ENCODE data around the gene CPHXL2. TPM values are rescaled to one million over a fixed set of nuclear protein-coding genes. Genes with fewer than 3 reads are reported as not detected.
A peak's percentile ranks its signal among the peaks of the same experiment; 100 is the strongest.

CPHXL2 gene
- total and polyA plus RNA-seq, 2 experiments from 2014 or later = not detected

- Mint-ChIP-seq H3K27ac (peak overlapping the region; percentile 97), H3K4me3 (peak overlapping the region; percentile 87), H3K36me3 (ENCODE audit: low read depth) (peaks cover 33% of the 10 kb centered on the region), H3K4me1 (peaks cover 24% of the 10 kb centered on the region), H3K9me3 (no peaks in the 10 kb centered on the region), H3K27me3 (ENCODE audit: insufficient read depth, low read depth, poor library complexity) (peaks cover 5% of the 10 kb centered on the region)
- Histone ChIP-seq H3F3A (replicated peaks; ENCODE audit: low read depth) (peaks cover 6% of the 10 kb centered on the region; the same call in 1 of the 2 replicates), H3K27me3 (ENCODE audit: insufficient read depth) (no peaks in the 10 kb centered on the region), H3K4me2 (peak overlapping the region; percentile 91), H3K36me3 (ENCODE audit: insufficient read depth) (peaks cover 29% of the 10 kb centered on the region), H3K4me3 (peak overlapping the region; percentile 88), H3K4me1 (ENCODE audit: insufficient read depth) (peaks cover 20% of the 10 kb centered on the region), H3K27ac (ENCODE audit: low read depth) (peak overlapping the region; percentile 71; the same call in 1 of the 2 replicates), H2AFZ (peak overlapping the region; percentile 82), H4K20me1 (replicated peaks; ENCODE audit: insufficient read depth) (peaks cover 37% of the 10 kb centered on the region), H3K9me2 (ENCODE audit: insufficient read depth) (no peaks in the 10 kb centered on the region), H3K79me2 (replicated peaks; ENCODE audit: insufficient read depth) (peaks cover 87% of the 10 kb centered on the region)
- peak; percentile 29 for ATAC-seq
- DNase-seq (ENCODE audit: low spot score) = no peak
- TF ChIP-seq, protein P1, sequence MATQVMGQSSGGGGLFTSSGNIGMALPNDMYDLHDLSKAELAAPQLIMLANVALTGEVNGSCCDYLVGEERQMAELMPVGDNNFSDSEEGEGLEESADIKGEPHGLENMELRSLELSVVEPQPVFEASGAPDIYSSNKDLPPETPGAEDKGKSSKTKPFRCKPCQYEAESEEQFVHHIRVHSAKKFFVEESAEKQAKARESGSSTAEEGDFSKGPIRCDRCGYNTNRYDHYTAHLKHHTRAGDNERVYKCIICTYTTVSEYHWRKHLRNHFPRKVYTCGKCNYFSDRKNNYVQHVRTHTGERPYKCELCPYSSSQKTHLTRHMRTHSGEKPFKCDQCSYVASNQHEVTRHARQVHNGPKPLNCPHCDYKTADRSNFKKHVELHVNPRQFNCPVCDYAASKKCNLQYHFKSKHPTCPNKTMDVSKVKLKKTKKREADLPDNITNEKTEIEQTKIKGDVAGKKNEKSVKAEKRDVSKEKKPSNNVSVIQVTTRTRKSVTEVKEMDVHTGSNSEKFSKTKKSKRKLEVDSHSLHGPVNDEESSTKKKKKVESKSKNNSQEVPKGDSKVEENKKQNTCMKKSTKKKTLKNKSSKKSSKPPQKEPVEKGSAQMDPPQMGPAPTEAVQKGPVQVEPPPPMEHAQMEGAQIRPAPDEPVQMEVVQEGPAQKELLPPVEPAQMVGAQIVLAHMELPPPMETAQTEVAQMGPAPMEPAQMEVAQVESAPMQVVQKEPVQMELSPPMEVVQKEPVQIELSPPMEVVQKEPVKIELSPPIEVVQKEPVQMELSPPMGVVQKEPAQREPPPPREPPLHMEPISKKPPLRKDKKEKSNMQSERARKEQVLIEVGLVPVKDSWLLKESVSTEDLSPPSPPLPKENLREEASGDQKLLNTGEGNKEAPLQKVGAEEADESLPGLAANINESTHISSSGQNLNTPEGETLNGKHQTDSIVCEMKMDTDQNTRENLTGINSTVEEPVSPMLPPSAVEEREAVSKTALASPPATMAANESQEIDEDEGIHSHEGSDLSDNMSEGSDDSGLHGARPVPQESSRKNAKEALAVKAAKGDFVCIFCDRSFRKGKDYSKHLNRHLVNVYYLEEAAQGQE (IDR thresholded peaks at IDR 0.05; ENCODE audit: unreplicated experiment) = no peak
- no peak for TF ChIP-seq POLR2AphosphoS5 (IDR thresholded peaks at IDR 0.05; ENCODE audit: low read depth)
- TF ChIP-seq EZH2phosphoT487 (IDR thresholded peaks at IDR 0.05; ENCODE audit: unreplicated experiment) = no peak
- no peak for TF ChIP-seq EZH2 (IDR thresholded peaks at IDR 0.05; ENCODE audit: low read depth, unreplicated experiment)
- TF ChIP-seq, protein P2, sequence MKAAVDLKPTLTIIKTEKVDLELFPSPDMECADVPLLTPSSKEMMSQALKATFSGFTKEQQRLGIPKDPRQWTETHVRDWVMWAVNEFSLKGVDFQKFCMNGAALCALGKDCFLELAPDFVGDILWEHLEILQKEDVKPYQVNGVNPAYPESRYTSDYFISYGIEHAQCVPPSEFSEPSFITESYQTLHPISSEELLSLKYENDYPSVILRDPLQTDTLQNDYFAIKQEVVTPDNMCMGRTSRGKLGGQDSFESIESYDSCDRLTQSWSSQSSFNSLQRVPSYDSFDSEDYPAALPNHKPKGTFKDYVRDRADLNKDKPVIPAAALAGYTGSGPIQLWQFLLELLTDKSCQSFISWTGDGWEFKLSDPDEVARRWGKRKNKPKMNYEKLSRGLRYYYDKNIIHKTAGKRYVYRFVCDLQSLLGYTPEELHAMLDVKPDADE (IDR thresholded peaks at IDR 0.05) = no peak
- TF ChIP-seq, protein P3, sequence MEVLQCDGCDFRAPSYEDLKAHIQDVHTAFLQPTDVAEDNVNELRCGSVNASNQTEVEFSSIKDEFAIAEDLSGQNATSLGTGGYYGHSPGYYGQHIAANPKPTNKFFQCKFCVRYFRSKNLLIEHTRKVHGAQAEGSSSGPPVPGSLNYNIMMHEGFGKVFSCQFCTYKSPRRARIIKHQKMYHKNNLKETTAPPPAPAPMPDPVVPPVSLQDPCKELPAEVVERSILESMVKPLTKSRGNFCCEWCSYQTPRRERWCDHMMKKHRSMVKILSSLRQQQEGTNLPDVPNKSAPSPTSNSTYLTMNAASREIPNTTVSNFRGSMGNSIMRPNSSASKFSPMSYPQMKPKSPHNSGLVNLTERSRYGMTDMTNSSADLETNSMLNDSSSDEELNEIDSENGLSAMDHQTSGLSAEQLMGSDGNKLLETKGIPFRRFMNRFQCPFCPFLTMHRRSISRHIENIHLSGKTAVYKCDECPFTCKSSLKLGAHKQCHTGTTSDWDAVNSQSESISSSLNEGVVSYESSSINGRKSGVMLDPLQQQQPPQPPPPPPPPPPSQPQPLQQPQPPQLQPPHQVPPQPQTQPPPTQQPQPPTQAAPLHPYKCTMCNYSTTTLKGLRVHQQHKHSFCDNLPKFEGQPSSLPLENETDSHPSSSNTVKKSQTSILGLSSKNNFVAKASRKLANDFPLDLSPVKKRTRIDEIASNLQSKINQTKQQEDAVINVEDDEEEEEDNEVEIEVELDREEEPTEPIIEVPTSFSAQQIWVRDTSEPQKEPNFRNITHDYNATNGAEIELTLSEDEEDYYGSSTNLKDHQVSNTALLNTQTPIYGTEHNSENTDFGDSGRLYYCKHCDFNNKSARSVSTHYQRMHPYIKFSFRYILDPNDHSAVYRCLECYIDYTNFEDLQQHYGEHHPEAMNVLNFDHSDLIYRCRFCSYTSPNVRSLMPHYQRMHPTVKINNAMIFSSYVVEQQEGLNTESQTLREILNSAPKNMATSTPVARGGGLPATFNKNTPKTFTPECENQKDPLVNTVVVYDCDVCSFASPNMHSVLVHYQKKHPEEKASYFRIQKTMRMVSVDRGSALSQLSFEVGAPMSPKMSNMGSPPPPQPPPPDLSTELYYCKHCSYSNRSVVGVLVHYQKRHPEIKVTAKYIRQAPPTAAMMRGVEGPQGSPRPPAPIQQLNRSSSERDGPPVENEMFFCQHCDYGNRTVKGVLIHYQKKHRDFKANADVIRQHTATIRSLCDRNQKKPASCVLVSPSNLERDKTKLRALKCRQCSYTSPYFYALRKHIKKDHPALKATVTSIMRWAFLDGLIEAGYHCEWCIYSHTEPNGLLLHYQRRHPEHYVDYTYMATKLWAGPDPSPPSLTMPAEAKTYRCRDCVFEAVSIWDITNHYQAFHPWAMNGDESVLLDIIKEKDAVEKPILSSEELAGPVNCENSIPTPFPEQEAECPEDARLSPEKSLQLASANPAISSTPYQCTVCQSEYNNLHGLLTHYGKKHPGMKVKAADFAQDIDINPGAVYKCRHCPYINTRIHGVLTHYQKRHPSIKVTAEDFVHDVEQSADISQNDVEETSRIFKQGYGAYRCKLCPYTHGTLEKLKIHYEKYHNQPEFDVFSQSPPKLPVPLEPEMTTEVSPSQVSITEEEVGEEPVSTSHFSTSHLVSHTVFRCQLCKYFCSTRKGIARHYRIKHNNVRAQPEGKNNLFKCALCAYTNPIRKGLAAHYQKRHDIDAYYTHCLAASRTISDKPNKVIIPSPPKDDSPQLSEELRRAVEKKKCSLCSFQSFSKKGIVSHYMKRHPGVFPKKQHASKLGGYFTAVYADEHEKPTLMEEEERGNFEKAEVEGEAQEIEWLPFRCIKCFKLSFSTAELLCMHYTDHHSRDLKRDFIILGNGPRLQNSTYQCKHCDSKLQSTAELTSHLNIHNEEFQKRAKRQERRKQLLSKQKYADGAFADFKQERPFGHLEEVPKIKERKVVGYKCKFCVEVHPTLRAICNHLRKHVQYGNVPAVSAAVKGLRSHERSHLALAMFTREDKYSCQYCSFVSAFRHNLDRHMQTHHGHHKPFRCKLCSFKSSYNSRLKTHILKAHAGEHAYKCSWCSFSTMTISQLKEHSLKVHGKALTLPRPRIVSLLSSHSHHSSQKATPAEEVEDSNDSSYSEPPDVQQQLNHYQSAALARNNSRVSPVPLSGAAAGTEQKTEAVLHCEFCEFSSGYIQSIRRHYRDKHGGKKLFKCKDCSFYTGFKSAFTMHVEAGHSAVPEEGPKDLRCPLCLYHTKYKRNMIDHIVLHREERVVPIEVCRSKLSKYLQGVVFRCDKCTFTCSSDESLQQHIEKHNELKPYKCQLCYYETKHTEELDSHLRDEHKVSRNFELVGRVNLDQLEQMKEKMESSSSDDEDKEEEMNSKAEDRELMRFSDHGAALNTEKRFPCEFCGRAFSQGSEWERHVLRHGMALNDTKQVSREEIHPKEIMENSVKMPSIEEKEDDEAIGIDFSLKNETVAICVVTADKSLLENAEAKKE (CRISPR knock-in tag; IDR thresholded peaks at IDR 0.05) = no peak
- no peak for TF ChIP-seq JUNB (IDR thresholded peaks at IDR 0.05; ENCODE audit: unreplicated experiment)
- TF ChIP-seq ZNF114 (CRISPR knock-in tag; IDR thresholded peaks at IDR 0.05) = no peak
- no peak for TF ChIP-seq ZNF331 (CRISPR knock-in tag; IDR thresholded peaks at IDR 0.05; ENCODE audit: low read depth)
- TF ChIP-seq, protein P4, sequence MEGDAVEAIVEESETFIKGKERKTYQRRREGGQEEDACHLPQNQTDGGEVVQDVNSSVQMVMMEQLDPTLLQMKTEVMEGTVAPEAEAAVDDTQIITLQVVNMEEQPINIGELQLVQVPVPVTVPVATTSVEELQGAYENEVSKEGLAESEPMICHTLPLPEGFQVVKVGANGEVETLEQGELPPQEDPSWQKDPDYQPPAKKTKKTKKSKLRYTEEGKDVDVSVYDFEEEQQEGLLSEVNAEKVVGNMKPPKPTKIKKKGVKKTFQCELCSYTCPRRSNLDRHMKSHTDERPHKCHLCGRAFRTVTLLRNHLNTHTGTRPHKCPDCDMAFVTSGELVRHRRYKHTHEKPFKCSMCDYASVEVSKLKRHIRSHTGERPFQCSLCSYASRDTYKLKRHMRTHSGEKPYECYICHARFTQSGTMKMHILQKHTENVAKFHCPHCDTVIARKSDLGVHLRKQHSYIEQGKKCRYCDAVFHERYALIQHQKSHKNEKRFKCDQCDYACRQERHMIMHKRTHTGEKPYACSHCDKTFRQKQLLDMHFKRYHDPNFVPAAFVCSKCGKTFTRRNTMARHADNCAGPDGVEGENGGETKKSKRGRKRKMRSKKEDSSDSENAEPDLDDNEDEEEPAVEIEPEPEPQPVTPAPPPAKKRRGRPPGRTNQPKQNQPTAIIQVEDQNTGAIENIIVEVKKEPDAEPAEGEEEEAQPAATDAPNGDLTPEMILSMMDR (conservative IDR thresholded peaks at IDR 0.05; ENCODE audit: low read depth in 2 of 2) = no peak
- TF ChIP-seq CREB1 (CRISPR knock-in tag; IDR thresholded peaks at IDR 0.05; ENCODE audit: low read depth) = no peak
- TF ChIP-seq STAT1 (IDR thresholded peaks at IDR 0.05; ENCODE audit: unreplicated experiment) = no peak
Measured at GRCh38 chr16:75647112-75647491, 29.7 kb downstream of the CPHXL2 start.

Data from GM23338 (cell line).